Bronchial epithelial cell (primary cell): Measurements from ENCODE around the gene CDON. TPM values are rescaled to one million over a fixed set of nuclear protein-coding genes. Genes with fewer than 3 reads are reported as not detected.

Experiments
- DNase-seq: peaks from one replicate; pipeline ENCODE4 v3.0.0-alpha.2; 2010; ENCODE audit warnings: low read depth
- FAIRE-seq: peaks from 2 replicates; lab custom pipeline; 2011; peaks lifted over from hg19 to GRCh38; lab: Jason Lieb, UNC
- H3K27me3 ChIP-seq: 2 replicates; pipeline ENCODE4 v1.5.1; 2011; ENCODE audit warnings: low read length; ENCODE audit not compliant: control insufficient read depth, insufficient read depth
- H3K36me3 ChIP-seq: 2 replicates; pipeline ENCODE4 v1.5.1; 2011; ENCODE audit warnings: low read length; ENCODE audit not compliant: control insufficient read depth, insufficient read depth
- H3K4me3 ChIP-seq: 2 replicates; pipeline ENCODE4 v1.5.1; 2011; ENCODE audit warnings: mild to moderate bottlenecking, low read depth, low read length, control low read depth
- total RNA-seq: library from RNA; depleted of rRNA; stranded (reverse); fragments of >200 nt; gene quantifications from 2 replicates; pipeline ENCODE4 v1.2.1, GENCODE V29; 2014
- TF ChIP-seq, protein P1 (sequence below): IDR thresholded peaks from 2 replicates; pipeline ENCODE4 v1.5.1; 2011; ENCODE audit warnings: mild to moderate bottlenecking, moderate library complexity, low read length, control low read depth, inconsistent platforms; ENCODE audit not compliant: insufficient read depth, severe bottlenecking

CDON gene
- total RNA-seq, 1 donor from 2014 or later = 2.9 TPM

DNA sequence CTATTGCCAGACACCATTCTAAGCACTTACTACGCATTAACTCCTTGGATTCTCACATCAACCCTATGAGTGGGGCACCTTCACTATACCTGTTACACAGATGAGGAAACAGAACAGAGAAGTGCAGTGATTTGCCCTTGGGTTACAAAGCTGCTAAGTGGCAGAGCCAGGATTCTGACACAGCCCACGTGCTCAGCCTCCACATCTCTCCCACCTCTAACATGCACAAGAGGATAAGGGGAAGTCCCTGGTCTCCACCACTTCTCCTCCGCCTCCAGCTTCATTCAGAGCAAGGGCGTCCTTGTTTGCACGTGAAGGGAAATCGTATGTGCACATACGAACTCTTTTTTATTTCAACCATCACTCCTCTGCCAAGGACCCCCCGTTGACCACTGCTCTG lies 53.7 kb downstream of the CDON start:
- TF ChIP-seq, protein P1, sequence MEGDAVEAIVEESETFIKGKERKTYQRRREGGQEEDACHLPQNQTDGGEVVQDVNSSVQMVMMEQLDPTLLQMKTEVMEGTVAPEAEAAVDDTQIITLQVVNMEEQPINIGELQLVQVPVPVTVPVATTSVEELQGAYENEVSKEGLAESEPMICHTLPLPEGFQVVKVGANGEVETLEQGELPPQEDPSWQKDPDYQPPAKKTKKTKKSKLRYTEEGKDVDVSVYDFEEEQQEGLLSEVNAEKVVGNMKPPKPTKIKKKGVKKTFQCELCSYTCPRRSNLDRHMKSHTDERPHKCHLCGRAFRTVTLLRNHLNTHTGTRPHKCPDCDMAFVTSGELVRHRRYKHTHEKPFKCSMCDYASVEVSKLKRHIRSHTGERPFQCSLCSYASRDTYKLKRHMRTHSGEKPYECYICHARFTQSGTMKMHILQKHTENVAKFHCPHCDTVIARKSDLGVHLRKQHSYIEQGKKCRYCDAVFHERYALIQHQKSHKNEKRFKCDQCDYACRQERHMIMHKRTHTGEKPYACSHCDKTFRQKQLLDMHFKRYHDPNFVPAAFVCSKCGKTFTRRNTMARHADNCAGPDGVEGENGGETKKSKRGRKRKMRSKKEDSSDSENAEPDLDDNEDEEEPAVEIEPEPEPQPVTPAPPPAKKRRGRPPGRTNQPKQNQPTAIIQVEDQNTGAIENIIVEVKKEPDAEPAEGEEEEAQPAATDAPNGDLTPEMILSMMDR = no peak

DNA sequence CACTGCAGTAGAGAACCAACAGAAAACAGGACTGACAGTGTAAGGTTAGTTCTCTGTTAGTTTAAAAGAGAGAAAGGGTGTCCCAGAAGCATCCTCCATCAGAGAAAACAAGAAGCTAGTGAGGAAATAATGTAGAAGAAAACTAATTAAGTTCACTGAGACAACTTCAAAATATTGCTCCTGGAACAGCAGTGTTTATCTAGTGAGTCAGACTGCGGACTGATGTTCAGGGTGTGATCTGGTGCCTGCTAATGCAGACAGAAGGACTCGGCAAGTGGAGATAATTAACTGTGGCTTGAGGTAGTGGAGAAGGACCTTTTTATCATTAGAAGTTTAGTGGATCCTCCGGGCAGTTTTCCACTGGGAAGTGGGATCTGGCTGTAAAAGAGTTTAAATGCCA lies 55.4 kb downstream of the CDON start:
- no peak overlapping the region for H3K4me3 ChIP-seq
- DNase-seq = peak; percentile 68
- H3K36me3 ChIP-seq = no peaks in the 10 kb centered on the region
- TF ChIP-seq, protein P1 = no peak
- no peak for FAIRE-seq
- H3K27me3 ChIP-seq = no peaks in the 10 kb centered on the region

More for the DNA sequence above, 53.7 kb downstream of the CDON start:
- no peak overlapping the region for H3K4me3 ChIP-seq
- H3K27me3 ChIP-seq = no peaks in the 10 kb centered on the region
- no peaks in the 10 kb centered on the region for H3K36me3 ChIP-seq
- DNase-seq = no peak
- FAIRE-seq = no peak

DNA sequence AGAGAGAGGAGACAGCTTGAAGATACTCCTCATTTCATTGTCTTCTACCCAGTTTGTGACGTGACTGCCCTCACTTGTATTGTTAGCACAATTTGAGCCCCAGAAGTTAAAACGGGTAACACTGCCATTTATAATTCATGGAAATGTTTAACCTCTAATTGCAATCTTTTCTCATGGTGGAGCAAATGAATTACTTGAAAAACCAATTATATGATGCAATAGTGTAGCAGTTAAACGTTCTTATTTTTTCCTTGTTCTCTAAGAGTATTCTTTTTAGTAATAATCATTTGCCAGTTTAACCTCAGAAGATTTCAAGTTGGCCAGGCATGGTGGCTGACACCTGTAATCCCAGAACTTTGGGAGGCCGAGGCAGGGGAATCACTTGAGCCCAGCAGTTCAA lies 56.6 kb downstream of the CDON start:
- FAIRE-seq = no peak
- no peak for DNase-seq
- TF ChIP-seq, protein P1 = no peak
- H3K4me3 ChIP-seq = no peak overlapping the region
- H3K36me3 ChIP-seq = no peaks in the 10 kb centered on the region
- H3K27me3 ChIP-seq = no peaks in the 10 kb centered on the region

DNA sequence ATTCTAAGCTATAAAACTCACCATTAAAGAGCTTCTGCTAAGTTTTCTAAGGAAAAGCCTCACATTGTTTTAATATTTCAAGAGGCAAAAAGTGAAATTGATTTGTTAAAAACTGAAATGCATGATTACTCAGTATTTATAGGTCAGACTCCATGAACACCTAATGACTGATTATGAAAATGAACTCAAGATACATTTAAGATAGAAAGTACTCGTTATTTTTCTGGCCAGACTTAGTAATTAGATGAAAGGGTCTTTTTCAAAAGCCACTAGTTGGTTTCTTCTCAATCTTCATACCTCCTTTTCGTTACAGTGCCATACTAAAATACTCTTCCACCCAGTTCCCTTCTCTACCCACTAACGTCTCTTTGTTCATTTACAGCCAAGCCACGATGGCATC lies 60.5 kb downstream of the CDON start:
- DNase-seq = no peak
- no peak for FAIRE-seq
- Histone ChIP-seq H3K36me3 (no peaks in the 10 kb centered on the region), H3K4me3 (no peak overlapping the region), H3K27me3 (no peaks in the 10 kb centered on the region)
- TF ChIP-seq, protein P1 = no peak

DNA sequence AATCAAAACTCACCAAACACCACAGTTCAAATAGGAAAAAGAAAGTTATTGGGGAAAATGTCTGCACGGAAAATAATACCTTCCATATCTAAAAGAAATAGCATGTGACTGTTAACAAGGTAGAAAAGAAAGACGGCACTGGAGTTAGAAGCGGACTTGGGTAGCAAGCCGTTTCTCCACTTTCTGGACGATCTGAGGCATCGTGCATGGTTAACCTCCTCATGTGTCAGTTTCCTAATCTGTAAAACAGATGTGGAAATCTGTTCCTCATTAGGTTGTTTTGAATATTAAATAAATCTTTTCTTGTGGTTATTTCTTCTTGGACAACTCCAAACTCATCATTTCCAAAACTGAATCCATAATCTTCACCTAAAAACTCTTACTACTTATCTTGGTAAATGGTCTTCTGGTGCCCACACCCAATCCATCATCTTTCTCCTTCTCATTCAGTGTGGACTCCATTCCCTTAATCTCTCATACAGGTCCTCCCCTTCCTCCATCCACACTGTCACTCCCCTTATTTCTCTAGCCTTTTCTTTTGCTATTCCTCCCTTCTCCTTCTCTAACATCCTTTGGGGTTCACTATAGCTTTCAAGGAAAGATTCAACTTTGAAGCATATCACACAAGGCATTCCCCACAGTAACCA lies 63.3 kb downstream of the CDON start:
- FAIRE-seq (no peak), DNase-seq (no peak)
- no peak overlapping the region for H3K4me3 ChIP-seq
- no peaks in the 10 kb centered on the region for H3K36me3 ChIP-seq
- no peaks in the 10 kb centered on the region for H3K27me3 ChIP-seq
- TF ChIP-seq, protein P1 = no peak

DNA sequence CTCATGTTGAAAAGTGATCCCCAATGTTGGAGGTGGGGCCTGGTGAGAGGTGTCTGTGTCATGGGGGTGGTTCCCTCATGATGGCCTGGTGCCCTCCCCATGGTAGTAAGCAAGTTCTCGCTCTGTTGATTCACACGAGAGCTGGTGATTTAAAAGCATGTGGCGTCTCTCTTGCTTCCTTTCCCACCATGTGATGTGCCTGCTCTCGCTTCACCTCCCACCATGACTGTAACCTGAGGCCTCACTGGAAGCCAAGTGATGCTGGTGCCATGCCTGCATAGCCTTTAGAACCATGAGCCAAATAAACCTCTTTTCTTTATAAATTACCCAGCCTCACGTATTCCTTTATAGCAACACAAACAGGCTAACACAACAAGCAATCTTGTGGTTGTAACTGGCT lies 64.4 kb downstream of the CDON start:
- TF ChIP-seq, protein P1 = no peak
- no peak for FAIRE-seq
- no peaks in the 10 kb centered on the region for H3K27me3 ChIP-seq

More for the DNA sequence above, 64.4 kb downstream of the CDON start:
- H3K4me3 ChIP-seq = no peak overlapping the region
- no peaks in the 10 kb centered on the region for H3K36me3 ChIP-seq
- DNase-seq = no peak
